ENCODE results near the gene MAP3K20. TPM values are rescaled to one million over a fixed set of nuclear protein-coding genes. Genes with fewer than 3 reads are reported as not detected.

Gene MAP3K20
- total RNA-seq, 2 experiments from 2014 or later, result 8.0 to 10.2 TPM

GRCh38 chr2:173150963-173151362, 75.3 kb downstream of the MAP3K20 start:
- Mint-ChIP-seq H3K9me3 (peaks cover 2% of the 10 kb centered on the region), H3K36me3 (ENCODE audit: low read depth) (no peaks in the 10 kb centered on the region), H3K4me1 (ENCODE audit: low read depth) (peaks cover 48% of the 10 kb centered on the region), H3K27me3 (no peaks in the 10 kb centered on the region), H3K4me3 (no peak overlapping the region), H3K27ac (no peak overlapping the region)
- POLR2A ChIA-PET, result interaction anchor here (1.2 kb wide), 1 partner anchor 18 kb away, joined by 6 read pairs; no protein-coding TSS in a partner anchor
- intact Hi-C loops (cut with micrococcal nuclease), result no loop called here
- CTCF ChIA-PET, result interaction anchor here (1.2 kb wide), 1 partner anchor 60 kb away, joined by 4 read pairs; no protein-coding TSS in a partner anchor
- ATAC-seq (no peak), DNase-seq (no peak)
- TF ChIP-seq CTCF (IDR thresholded peaks at IDR 0.05), result no peak

- intact Hi-C loops (cut with micrococcal nuclease), result no loop called here
- no peak for TF ChIP-seq CTCF (IDR thresholded peaks at IDR 0.05)
- no peaks in the 10 kb centered on the region for H3K36me3 Mint-ChIP-seq (ENCODE audit: low read depth)
- CTCF ChIA-PET, result interaction anchor here (1.2 kb wide), 2 partner anchors 15 to 59 kb away, joined by 3 to 4 read pairs; no protein-coding TSS in a partner anchor
- ATAC-seq, result peak; percentile 82
- no peak for DNase-seq
- H3K27ac Mint-ChIP-seq, result no peak overlapping the region
- no peak overlapping the region for H3K4me3 Mint-ChIP-seq
- POLR2A ChIA-PET, result interaction anchor here (1.2 to 1.5 kb wide), 2 partner anchors 9 to 19 kb away, joined by 5 to 6 read pairs; no protein-coding TSS in a partner anchor
- peaks cover 42% of the 10 kb centered on the region for H3K4me1 Mint-ChIP-seq (ENCODE audit: low read depth)
- no peaks in the 10 kb centered on the region for H3K27me3 Mint-ChIP-seq
- H3K9me3 Mint-ChIP-seq, result peaks cover 2% of the 10 kb centered on the region
These were observed 76.2 kb downstream of the MAP3K20 start for GRCh38 chr2:173151671-173152401.

GRCh38 chr2:173153301-173153885, 77.7 kb downstream of the MAP3K20 start:
- Mint-ChIP-seq H3K36me3 (ENCODE audit: low read depth) (no peaks in the 10 kb centered on the region), H3K4me1 (ENCODE audit: low read depth) (peaks cover 39% of the 10 kb centered on the region), H3K9me3 (no peaks in the 10 kb centered on the region), H3K27me3 (no peaks in the 10 kb centered on the region), H3K27ac (no peak overlapping the region), H3K4me3 (no peak overlapping the region)
- ChIA-PET CTCF (interaction anchor here (1.2 kb wide), 1 partner anchor 17 kb away, joined by 3 read pairs; no protein-coding TSS in a partner anchor), POLR2A (interaction anchor here (1.0 kb wide), 1 partner anchor 9 kb away, joined by 5 read pairs; no protein-coding TSS in a partner anchor)
- ATAC-seq (no peak), DNase-seq (no peak)
- intact Hi-C loops (cut with micrococcal nuclease), result no loop called here
- no peak for TF ChIP-seq CTCF (IDR thresholded peaks at IDR 0.05)

- CTCF ChIA-PET, result interaction anchor here (1.2 to 1.5 kb wide), 4 partner anchors 22 to 351 kb away, joined by 3 to 9 read pairs (median 3); no protein-coding TSS in a partner anchor
- Mint-ChIP-seq H3K27ac (no peak overlapping the region), H3K36me3 (ENCODE audit: low read depth) (no peaks in the 10 kb centered on the region), H3K4me1 (ENCODE audit: low read depth) (peaks cover 6% of the 10 kb centered on the region), H3K27me3 (no peaks in the 10 kb centered on the region), H3K4me3 (no peak overlapping the region), H3K9me3 (no peaks in the 10 kb centered on the region)
- ATAC-seq (no peak), DNase-seq (no peak)
- POLR2A ChIA-PET, result interaction anchor here (0.6 kb wide), 1 partner anchor 19 kb away, joined by 3 read pairs; no protein-coding TSS in a partner anchor
- no peak for TF ChIP-seq CTCF (IDR thresholded peaks at IDR 0.05)
- intact Hi-C loops (cut with micrococcal nuclease), result no loop called here
These were observed 82.1 kb downstream of the MAP3K20 start for GRCh38 chr2:173157676-173158293.

All from activated CD8-positive, alpha-beta T cell treated with anti-CD3 and anti-CD28 coated beads for 36 hours (primary cell).